Liver (tissue), 9 donors: ENCODE results near the gene SDK2. TPM values are rescaled to one million over a fixed set of nuclear protein-coding genes. Genes with fewer than 3 reads are reported as not detected.
A peak's percentile ranks its signal among the peaks of the same experiment; 100 is the strongest.

Source experiments
- DNase-seq: peaks from one replicate; pipeline ENCODE4 v3.0.0-alpha.2; 2017; ENCODE audit warnings: low spot score
- H3K27ac ChIP-seq, 2 donors: one replicate each; pipeline ENCODE4 v1.7.0; 2013; ENCODE audit warnings: inconsistent platforms in 2 of 2, low read length in 2 of 2, control low read depth in 1 of 2, low read depth in 1 of 2, mild to moderate bottlenecking in 1 of 2
- H3K27me3 ChIP-seq, 4 donors: one replicate each; pipeline versions ENCODE4 v1.6.1 to v1.7.0; 2013; ENCODE audit warnings: low read length in 3 of 4, inconsistent platforms in 1 of 4, mild to moderate bottlenecking in 1 of 4, moderate library complexity in 1 of 4; ENCODE audit not compliant: control insufficient read depth in 4 of 4, insufficient read depth in 4 of 4
- H3K36me3 ChIP-seq, 4 donors: one replicate each; pipeline versions ENCODE4 v1.6.1 to v1.7.0; 2013; ENCODE audit warnings: low read length in 3 of 4, mild to moderate bottlenecking in 3 of 4, low read depth in 1 of 4, moderate library complexity in 1 of 4; ENCODE audit not compliant: control insufficient read depth in 4 of 4, insufficient read depth in 3 of 4
- H3K4me1 ChIP-seq, 4 donors: one replicate each; pipeline versions ENCODE4 v1.6.1 to v1.7.0; 2013; ENCODE audit warnings: low read length in 3 of 4, mild to moderate bottlenecking in 3 of 4, moderate library complexity in 1 of 4; ENCODE audit not compliant: control insufficient read depth in 4 of 4, insufficient read depth in 4 of 4
- H3K4me3 ChIP-seq, 3 donors: one replicate each; pipeline versions ENCODE4 v1.6.1 to v1.7.0; 2013; ENCODE audit warnings: low read length in 3 of 3, control low read depth in 1 of 3, low read depth in 1 of 3, mild to moderate bottlenecking in 1 of 3
- H3K9ac ChIP-seq, 2 donors: one replicate each; pipeline ENCODE4 v1.7.0; 2013; ENCODE audit warnings: low read length in 2 of 2, mild to moderate bottlenecking in 2 of 2, moderate library complexity in 2 of 2, control low read depth in 1 of 2, low read depth in 1 of 2
- H3K9me3 ChIP-seq, 4 donors: one replicate each; pipeline versions ENCODE4 v1.6.1 to v1.7.0; 2013; ENCODE audit warnings: low read length in 3 of 4; ENCODE audit not compliant: control insufficient read depth in 4 of 4
- EGR1 ChIP-seq, 2 donors: IDR thresholded peaks; 2 replicates each; pipeline ENCODE4 v1.6.1; 2016 to 2018; ENCODE audit warnings: antibody characterized with exemption in 2 of 2, low read depth in 2 of 2
- FOXA1 ChIP-seq: IDR thresholded peaks from 2 replicates; pipeline ENCODE4 v1.6.1; 2016; ENCODE audit warnings: antibody characterized with exemption
- FOXA2 ChIP-seq: IDR thresholded peaks from 2 replicates; pipeline ENCODE4 v1.6.1; 2016; ENCODE audit warnings: antibody characterized with exemption
- GABPA ChIP-seq, 2 donors: IDR thresholded peaks in 1 of 2; conservative IDR thresholded peaks in 1 of 2; 2 replicates each; pipeline ENCODE4 v1.6.1; 2016; ENCODE audit warnings: antibody characterized with exemption in 2 of 2, mild to moderate bottlenecking in 1 of 2, moderate library complexity in 1 of 2
- HNF4A ChIP-seq, 2 donors: conservative IDR thresholded peaks; 2 replicates each; pipeline ENCODE4 v1.6.1; 2016; ENCODE audit warnings: antibody characterized with exemption in 2 of 2, mild to moderate bottlenecking in 2 of 2
- JUND ChIP-seq, 2 donors: IDR thresholded peaks; 2 replicates each; pipeline ENCODE4 v1.6.1; 2016; ENCODE audit warnings: antibody characterized with exemption in 2 of 2
- RAD21 ChIP-seq, 2 donors: IDR thresholded peaks; 2 replicates each; pipeline ENCODE4 v1.6.1; 2016; ENCODE audit warnings: antibody characterized with exemption in 2 of 2, mild to moderate bottlenecking in 2 of 2
- RXRA ChIP-seq, 2 donors: IDR thresholded peaks; 2 replicates each; pipeline ENCODE4 v1.6.1; 2017 to 2018; ENCODE audit warnings: antibody characterized with exemption in 2 of 2, mild to moderate bottlenecking in 1 of 2
- SP1 ChIP-seq: IDR thresholded peaks from 2 replicates; pipeline ENCODE4 v1.6.1; 2018; ENCODE audit warnings: antibody characterized with exemption, mild to moderate bottlenecking
- TAF1 ChIP-seq: conservative IDR thresholded peaks from 2 replicates; pipeline ENCODE4 v1.6.1; 2016; ENCODE audit warnings: antibody characterized with exemption, mild to moderate bottlenecking
- YY1 ChIP-seq: IDR thresholded peaks from 2 replicates; pipeline ENCODE4 v1.6.1; 2016; ENCODE audit warnings: antibody characterized with exemption, mild to moderate bottlenecking
- WGBS: extraction: QIAGEN DNeasy Blood & Tissue Kit; methylation state at CpG from one replicate; pipeline ENCODE4 v1.1.7; 2013; 5-methylcytosine and 5-hydroxymethylcytosine counted together
- polyA plus RNA-seq, 2 donors: library from polyadenylated mRNA; stranded (reverse) in 1 of 2; unstranded in 1 of 2; fragments of 200-250 nt in 1 of 2; fragments of >200 nt in 1 of 2; fragmentation: Nextera tagmentation in 1 of 2; extraction: Ambion mirVana in 1 of 2; gene quantifications; one replicate each; pipeline versions ENCODE4 v1.2.1 to v1.2.3, GENCODE V29; 2013 to 2015
- total RNA-seq, 2 donors: library from RNA; depleted of rRNA; stranded (reverse); fragments of >200 nt; gene quantifications; one replicate each; pipeline ENCODE4 v1.2.3, GENCODE V29; 2014
- TF ChIP-seq, protein P1 (sequence below): fragments of 150-350 bp; IDR thresholded peaks from 2 replicates; pipeline ENCODE4 v1.5.1; 2017; ENCODE audit warnings: improper control_type of control experiment, low read depth, low read length; ENCODE audit not compliant: missing input control
- TF ChIP-seq, protein P2 (sequence below): IDR thresholded peaks from 2 replicates; pipeline ENCODE4 v1.6.1; 2016; ENCODE audit warnings: antibody characterized with exemption
- TF ChIP-seq, protein P3 (sequence below): IDR thresholded peaks from 2 replicates; pipeline ENCODE4 v1.6.1; 2016; ENCODE audit warnings: antibody characterized with exemption, mild to moderate bottlenecking
- donor health status: healthy.
- donor health status: healthy.
- donor health status: healthy.
- donor health status: healthy.
- donor health status: healthy.

Gene SDK2
- total and polyA plus RNA-seq, 4 donors, result 0.05 to 0.42 (median 0.10) TPM

DNA sequence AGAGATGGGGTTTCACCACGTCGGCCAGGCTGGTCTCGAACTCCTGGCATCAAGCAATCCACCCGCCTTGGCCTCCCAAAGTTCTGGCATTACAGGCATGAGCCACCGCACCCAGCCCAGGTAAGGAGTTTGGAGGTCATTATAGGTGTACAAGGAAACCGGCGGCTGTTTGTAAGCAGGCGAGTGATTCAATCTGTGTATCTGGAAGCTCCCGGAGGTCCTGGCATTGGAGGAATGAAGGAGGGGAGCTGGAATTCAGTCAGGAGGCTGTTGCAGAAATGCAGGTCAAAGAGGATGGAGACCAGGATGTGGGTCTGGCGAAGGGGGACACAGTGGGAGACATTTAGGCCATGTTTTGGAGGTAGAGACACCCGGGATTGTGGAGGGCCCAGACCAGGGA is 351.2 kb downstream of the SDK2 start:
- H3K4me1 ChIP-seq, result peaks cover 36 to 66% (median 54%) of the 10 kb centered on the region in 4 donors
- no peak for DNase-seq
- WGBS, result 61% methylated on average over 11 of the region's 11 CpGs
- no peak overlapping the region for H3K4me3 ChIP-seq
- H3K9ac ChIP-seq, result peak overlapping the region; percentile 32 to 78
- no peaks in the 10 kb centered on the region for H3K36me3 ChIP-seq
- H3K9me3 ChIP-seq, result no peaks in the 10 kb centered on the region
- TF ChIP-seq, protein P1, sequence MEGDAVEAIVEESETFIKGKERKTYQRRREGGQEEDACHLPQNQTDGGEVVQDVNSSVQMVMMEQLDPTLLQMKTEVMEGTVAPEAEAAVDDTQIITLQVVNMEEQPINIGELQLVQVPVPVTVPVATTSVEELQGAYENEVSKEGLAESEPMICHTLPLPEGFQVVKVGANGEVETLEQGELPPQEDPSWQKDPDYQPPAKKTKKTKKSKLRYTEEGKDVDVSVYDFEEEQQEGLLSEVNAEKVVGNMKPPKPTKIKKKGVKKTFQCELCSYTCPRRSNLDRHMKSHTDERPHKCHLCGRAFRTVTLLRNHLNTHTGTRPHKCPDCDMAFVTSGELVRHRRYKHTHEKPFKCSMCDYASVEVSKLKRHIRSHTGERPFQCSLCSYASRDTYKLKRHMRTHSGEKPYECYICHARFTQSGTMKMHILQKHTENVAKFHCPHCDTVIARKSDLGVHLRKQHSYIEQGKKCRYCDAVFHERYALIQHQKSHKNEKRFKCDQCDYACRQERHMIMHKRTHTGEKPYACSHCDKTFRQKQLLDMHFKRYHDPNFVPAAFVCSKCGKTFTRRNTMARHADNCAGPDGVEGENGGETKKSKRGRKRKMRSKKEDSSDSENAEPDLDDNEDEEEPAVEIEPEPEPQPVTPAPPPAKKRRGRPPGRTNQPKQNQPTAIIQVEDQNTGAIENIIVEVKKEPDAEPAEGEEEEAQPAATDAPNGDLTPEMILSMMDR, result no peak
- no peak for TF ChIP-seq HNF4A (conservative IDR thresholded peaks at IDR 0.05)
- no peak for TF ChIP-seq FOXA1
- TF ChIP-seq GABPA (IDR thresholded peaks at IDR 0.05 in 1 of 2, conservative IDR thresholded peaks at IDR 0.05 in 1 of 2), result no peak
- TF ChIP-seq TAF1, result no peak
- TF ChIP-seq, protein P2, sequence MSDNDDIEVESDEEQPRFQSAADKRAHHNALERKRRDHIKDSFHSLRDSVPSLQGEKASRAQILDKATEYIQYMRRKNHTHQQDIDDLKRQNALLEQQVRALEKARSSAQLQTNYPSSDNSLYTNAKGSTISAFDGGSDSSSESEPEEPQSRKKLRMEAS, result no peak
- TF ChIP-seq RXRA (IDR thresholded peaks at IDR 0.05), result no peak
- TF ChIP-seq JUND (IDR thresholded peaks at IDR 0.05), result no peak
- peak overlapping the region; percentile 94 to 95 for H3K27ac ChIP-seq
- no peaks in the 10 kb centered on the region for H3K27me3 ChIP-seq

- no peaks in the 10 kb centered on the region for H3K27me3 ChIP-seq
- H3K36me3 ChIP-seq, result no peaks in the 10 kb centered on the region
- 30% methylated on average over 12 of the region's 12 CpGs for whole genome bisulfite sequencing
- H3K9me3 ChIP-seq, result no peaks in the 10 kb centered on the region
- peak overlapping the region; percentile 94 to 95 for H3K27ac ChIP-seq
- no peak for DNase-seq
- no peak for TF ChIP-seq TAF1
- peak; percentile 55 to 69 for TF ChIP-seq HNF4A (conservative IDR thresholded peaks at IDR 0.05)
- peak; percentile 44 for TF ChIP-seq YY1
- TF ChIP-seq, protein P1, result no peak
- TF ChIP-seq, protein P3, sequence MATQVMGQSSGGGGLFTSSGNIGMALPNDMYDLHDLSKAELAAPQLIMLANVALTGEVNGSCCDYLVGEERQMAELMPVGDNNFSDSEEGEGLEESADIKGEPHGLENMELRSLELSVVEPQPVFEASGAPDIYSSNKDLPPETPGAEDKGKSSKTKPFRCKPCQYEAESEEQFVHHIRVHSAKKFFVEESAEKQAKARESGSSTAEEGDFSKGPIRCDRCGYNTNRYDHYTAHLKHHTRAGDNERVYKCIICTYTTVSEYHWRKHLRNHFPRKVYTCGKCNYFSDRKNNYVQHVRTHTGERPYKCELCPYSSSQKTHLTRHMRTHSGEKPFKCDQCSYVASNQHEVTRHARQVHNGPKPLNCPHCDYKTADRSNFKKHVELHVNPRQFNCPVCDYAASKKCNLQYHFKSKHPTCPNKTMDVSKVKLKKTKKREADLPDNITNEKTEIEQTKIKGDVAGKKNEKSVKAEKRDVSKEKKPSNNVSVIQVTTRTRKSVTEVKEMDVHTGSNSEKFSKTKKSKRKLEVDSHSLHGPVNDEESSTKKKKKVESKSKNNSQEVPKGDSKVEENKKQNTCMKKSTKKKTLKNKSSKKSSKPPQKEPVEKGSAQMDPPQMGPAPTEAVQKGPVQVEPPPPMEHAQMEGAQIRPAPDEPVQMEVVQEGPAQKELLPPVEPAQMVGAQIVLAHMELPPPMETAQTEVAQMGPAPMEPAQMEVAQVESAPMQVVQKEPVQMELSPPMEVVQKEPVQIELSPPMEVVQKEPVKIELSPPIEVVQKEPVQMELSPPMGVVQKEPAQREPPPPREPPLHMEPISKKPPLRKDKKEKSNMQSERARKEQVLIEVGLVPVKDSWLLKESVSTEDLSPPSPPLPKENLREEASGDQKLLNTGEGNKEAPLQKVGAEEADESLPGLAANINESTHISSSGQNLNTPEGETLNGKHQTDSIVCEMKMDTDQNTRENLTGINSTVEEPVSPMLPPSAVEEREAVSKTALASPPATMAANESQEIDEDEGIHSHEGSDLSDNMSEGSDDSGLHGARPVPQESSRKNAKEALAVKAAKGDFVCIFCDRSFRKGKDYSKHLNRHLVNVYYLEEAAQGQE, result peak; percentile 55
- no peak for TF ChIP-seq EGR1 (IDR thresholded peaks at IDR 0.05; ENCODE audit: low read depth in 2 of 2)
- peak; percentile 44 for TF ChIP-seq FOXA1
- TF ChIP-seq SP1, result peak; percentile 71
- peak; percentile 24 to 43 for TF ChIP-seq RAD21 (IDR thresholded peaks at IDR 0.05)
- peak; percentile 85 to 87 for TF ChIP-seq RXRA (IDR thresholded peaks at IDR 0.05)
- TF ChIP-seq JUND (IDR thresholded peaks at IDR 0.05), result peak in 1 of 2 donors; percentile 42
- TF ChIP-seq, protein P2, result peak; percentile 58
- peak; percentile 65 for TF ChIP-seq FOXA2
- peaks cover 43 to 74% (median 58%) of the 10 kb centered on the region in 4 donors for H3K4me1 ChIP-seq
- H3K9ac ChIP-seq, result peak overlapping the region in 1 of 2 donors; percentile 1
- H3K4me3 ChIP-seq, result no peak overlapping the region
These were observed 352.2 kb downstream of the SDK2 start for GRCh38 chr17:73292031-73292531.
